GM15510 (cell line): Measurements from ENCODE around the gene TM4SF20.

Experiments
- POLR2A ChIP-seq: IDR thresholded peaks from 3 replicates; pipeline ENCODE4 v1.6.1; 2011; ENCODE audit warnings: borderline replicate concordance; ENCODE audit not compliant: insufficient read length; ENCODE audit errors: extremely low read depth

Gene TM4SF20

DNA sequence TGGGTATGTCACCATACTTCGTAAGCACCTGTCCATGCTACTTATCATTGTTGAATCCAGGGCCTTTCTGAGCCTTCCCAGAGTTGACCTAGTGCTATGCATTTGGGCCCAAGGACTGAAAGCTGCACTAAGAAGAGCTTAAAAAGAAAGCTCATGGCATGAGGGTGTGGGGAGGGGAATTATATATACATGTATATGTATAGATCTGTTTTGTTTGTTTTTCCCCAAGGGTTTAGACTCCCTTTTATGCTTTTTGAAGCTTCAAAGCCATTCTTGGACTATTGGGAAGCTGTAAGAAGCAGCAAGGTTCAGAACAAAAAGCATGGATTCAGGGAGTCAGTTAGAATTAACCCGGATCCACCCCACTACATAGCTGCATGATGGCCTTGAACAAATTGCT, 30.8 kb downstream of the TM4SF20 start:
- no peak for TF ChIP-seq POLR2A

DNA sequence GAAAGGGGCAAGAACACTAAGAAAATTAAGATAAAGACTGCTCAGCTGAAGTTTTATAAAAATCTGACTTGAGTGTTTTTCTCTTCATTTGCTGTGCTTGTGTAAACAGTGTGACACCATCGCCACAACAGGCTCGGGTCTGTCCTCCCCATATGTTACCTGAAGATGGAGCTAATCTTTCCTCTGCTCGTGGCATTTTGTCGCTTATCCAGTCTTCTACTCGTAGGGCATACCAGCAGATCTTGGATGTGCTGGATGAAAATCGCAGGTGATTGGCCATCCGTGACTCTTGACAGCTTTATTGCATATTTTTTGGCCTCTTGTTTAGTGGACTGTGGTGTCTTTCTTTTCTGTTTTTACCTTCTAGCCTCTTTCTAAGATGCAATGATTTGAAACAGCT, 32.0 kb downstream of the TM4SF20 start:
- TF ChIP-seq POLR2A: no peak

DNA sequence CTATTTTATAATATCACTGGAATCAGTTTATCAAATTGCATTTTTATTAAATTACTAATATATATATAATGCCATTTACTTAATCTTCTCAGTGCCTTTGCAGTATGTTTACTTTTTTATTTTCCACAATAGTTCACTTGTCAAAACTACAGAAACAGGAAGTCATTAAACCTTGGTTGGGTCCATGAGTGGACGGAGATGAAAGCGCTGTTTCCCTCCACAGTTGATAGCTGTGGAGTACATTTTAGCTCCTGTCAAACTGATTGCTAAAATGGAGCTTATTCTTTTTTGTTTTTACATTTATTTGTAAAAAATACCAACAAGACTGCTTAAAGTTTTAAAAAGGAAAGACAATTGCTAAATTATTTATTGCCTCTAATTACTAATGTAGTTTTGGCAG, 34.9 kb downstream of the TM4SF20 start:
- TF ChIP-seq POLR2A: no peak

DNA sequence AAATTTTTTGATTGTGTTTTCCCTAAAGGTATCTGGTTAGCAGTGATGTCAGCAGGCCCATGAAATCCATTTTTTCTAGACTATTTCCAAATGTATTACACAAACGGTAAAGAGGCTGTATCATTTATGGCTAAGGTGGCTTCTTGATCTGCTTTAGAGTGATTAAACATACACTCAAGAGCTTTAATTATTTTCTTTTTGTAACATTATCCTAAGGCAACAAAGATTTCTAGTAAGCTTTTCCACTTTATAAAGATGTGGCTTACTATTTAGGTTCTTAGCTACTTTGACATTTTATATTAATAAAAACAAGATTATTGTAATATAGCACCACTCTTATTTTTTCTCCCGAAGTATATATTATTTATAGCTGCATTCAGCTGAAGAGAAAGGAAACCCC, 37.6 kb downstream of the TM4SF20 start:
- TF ChIP-seq POLR2A: no peak

DNA sequence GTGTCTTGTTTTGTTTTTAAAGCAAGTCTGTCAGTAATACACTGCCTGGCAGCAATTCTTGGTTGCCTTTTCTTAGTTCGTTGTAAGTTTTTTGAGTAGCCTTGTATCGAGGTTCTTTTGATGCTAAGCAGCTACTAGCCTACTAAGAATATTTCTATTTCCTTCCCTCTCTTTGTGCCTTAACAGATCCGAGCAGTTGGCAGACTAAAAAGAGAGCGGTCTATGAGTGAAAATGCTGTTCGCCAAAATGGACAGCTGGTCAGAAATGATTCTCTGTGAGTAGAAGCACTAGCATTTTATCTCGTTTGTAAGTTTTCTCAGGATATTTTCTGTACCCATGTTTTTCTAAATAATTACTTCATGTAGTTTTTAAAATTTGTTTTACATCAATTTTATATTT, 39.0 kb downstream of the TM4SF20 start:
- TF ChIP-seq POLR2A: no peak

DNA sequence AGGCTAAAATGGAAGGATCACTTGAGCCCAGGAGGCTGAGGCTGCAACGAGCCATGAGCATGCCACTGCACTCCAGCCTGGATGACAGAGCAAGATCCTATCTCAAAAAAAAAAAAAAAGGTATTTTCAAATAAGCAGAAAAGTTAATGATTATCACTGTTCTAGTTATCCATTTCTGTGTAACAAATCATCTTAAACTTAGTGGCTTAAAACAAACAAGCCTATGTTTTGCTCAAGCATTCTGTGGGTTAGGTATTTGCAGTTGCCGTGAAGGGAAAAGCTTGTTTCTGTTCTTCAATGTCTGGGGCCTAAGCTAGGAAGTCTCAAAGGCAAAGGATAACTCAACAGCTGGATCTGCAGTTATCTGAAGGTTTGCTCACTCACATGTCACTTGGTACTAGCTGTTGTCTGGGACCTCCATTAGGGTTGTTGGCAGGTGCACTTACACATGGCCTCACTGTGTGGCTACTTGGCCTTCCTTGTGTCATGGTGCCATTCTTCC, 40.0 kb downstream of the TM4SF20 start:
- TF ChIP-seq POLR2A: no peak

DNA sequence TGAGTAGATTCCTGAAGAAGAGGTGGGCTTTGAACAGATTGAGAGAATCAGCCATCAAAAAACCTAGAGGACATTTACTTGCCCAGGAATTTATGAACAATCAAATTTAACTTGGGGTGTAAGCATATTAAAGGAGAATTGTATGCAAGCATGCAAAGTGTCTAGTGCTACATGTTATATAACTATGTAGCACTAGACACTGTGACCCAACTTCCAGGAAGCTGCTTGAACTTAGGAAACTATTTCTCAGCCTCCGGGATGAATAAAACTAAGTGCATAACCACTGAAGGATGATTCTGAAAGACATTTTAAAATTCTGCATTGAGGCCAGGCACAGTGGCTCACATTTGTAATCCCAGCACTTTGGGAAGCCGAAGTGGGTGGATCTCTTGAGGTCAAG, 41.7 kb downstream of the TM4SF20 start:
- no peak for TF ChIP-seq POLR2A

DNA sequence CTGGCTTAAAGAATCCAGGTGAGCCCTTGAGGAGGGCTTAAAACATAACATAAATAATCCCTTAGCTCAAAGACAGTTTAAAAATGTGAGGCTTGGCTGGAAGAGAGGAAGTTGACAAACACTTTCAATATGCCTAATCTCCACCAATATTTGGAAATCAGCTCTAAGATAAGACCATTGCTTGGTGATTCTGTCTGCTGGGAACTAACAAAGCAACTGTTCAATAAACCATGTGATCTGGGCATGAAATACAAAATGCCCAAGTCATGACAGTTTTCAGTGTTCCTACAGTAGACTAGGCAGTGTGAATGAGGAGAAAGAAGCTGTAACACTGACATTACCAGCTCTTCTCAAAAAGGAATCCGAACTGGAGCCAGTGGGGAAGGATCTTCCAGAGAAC, 43.4 kb downstream of the TM4SF20 start:
- no peak for TF ChIP-seq POLR2A

DNA sequence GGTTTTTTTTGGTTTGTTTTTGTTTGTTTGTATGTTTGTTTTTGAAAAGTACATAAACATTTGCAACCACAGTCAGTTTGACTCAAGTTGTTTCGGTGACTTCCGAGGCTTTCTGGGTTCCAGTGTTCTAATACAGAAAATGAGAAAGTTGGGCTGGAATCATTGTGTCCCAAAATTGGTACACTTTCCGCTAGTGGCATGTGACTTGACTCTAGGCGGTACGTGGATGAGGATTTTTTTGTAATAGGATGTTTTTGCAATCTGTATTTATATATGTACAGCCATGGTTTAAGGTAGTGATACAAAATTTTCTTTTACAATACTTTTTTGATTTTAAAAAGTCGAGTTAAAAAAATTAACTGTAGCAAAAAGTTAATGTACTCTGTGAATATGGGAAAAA, 52.3 kb downstream of the TM4SF20 start:
- no peak for TF ChIP-seq POLR2A

DNA sequence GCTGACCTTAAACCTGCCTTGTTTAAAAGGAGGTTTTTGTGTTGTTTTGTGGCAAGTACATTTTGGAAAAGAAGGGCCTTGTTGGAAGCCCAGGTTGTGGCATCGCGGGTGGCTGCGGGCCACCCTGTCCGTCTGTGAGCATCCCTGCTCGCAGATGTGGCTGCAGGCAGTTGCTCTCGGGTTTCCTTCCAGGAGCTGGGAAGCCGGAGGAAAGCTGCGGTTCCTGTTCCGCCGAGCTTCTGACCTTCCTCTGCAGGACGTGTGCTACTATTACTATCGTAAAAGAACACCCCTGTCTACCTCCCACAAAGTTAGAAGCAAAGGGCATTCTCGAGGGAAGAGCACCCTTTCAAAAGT, 53.3 kb downstream of the TM4SF20 start:
- no peak for TF ChIP-seq POLR2A

DNA sequence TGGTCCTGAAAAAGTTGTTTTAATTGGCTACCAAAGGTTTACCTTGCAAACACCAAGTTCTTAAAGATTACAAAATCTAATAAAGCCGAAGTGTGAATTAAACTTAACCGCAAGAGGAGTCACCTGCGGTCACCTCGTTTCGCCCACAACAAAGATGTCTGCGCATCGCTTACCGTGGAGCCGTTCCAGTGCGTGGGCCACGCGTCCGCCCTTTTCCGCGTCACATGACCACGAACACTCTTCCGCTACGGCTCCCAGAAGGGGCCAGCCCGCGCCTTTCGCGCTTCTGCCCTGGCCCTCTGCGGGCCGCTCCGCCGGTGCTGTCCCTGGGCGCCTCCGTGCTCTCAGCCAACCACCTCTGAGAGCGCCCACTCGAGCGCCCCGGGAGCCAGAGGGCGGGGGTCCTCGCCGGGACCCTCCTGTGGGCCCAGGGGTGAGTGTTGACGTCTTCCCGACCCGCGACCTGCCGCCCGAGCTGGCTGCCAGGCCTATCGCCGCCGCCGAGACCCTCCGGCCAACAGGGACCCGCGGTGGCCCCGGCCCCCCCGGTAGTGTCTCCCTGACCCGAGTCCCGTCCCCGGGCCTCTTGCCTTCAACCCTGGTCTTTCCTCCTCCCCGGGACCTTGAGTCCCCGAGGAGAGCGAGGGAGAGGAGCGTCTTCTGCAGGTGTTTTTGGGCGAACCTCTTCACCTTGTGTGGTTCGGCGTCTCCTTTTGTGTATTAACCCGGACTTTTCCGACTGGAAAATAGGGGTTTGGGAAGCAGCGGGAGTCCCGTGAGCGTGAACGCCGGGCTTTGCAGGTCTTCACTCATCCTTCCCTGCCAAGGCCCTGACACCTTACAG, 53.9 kb downstream of the TM4SF20 start, which contains the start of gene MFF:
Gene MFF, plus strand, starts transcription at position 257 of the 844 bp plus-strand sequence. CDS start 5,415 bp downstream, outside the sequence.
- TF ChIP-seq POLR2A: peak; percentile 68

DNA sequence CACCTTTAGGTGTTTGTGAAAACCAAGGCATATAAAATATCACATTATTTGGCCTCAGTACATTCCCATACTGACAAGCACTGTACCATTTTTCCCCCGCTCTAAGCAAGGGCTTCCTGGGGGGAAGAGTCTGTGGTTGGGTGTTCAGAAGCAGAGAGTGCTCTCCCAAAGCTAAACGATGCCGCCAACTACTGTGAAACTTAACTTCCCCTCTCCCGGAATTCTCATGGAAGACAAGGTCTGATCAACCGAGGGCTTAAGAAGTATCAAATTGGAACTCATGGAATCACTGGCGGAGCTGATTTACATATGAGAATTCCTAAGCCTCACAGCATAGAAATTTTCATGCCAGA, 54.5 kb downstream of the TM4SF20 start:
- no peak for TF ChIP-seq POLR2A

DNA sequence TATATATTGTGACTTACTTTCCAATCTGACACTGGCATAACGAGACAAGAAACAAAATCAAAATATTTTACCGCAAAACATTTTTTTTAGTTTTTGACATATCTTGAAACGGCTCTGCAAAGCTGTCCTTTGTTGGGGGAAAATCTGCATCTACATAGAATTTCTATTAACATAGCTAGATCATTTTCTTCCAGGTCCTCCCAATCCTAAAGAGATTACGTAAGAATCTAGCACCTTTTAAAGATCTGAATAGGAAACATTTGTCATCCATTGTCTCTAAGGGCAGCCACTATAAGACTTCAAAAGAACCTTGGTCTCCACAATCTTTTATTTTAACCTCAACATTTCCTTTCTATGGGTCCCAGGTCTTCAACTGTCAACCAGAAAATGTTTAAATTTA, 55.3 kb downstream of the TM4SF20 start:
- no peak for TF ChIP-seq POLR2A

DNA sequence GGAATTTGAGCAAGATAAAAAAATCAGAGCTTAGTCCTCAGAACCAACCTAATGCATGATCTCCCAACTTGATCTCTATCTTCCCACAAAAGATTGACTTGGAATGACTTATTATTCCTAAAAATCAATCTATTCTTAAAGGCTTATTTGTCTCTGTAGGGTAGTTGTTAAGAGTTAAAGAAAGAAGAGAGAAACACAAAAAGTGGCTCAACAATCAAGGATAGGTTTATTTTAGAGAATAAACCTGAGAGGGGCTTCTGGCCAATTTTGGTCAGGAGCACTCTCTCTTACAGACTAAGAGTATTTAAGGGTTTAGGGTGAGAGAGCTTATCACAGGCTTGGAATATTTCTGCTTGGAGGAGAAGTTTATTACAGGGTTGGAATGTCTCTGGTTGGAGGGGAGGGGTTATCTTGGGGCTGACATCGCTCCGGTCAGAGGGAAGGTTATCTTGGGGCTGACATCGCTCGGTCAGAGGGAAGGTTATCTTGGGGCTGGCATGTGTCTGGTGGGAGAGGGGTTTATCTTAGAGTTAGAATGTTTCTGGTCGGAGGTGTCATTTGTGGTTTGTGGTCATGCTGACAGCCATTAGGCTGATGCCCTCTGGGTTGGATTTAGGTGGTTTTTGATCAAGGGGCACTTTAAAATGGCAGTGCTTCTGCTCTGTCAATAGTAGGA, 56.4 kb downstream of the TM4SF20 start:
- no peak for TF ChIP-seq POLR2A

DNA sequence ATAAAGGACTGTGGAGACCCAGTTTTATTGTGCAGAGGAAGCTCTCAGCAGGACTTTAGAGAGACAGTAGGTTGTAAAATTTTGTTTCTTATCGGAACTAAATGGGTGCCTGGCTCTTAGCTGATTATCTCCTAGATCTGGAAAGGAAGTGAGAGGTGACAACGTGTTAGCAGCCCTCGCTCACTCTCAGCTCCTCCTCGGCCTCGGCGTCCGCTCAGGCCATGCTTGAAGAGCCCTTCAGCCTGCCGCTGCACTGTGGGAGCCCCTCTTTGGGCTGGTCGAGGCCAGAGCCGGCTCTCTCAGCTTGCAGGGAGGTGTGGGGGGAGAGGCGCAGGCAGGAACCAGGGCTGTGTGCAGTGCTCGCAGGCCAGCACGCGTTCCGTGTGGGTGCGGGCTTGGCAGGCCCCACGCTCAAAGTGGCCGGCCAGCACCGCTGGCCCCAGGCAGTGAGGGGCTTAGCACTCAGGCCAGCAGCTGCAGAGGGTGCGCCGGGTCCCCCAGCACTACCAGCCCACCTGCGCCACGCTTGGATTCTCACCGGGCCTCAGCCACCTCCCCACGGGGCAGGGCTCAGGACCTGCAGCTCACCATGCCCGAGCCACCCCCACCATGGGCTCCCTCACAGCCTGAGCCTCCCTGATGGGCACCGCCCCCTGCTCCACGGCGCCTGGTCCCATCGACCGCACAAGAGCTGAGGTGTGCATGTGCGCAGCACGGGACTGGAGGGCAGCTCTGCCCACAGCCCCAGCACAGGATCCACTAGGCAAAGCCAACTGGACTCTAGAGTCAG, 58.6 kb downstream of the TM4SF20 start:
- TF ChIP-seq POLR2A: no peak
